Stimulated activated CD8-positive, alpha-beta memory T cell treated with anti-CD3 and anti-CD28 coated beads, Interleukin-15, amount 100 ng/mL, for 4 hours (primary cell): ENCODE results near the gene PHGDH.
"Not testable (repeated sequence)": the region's sequence is repeated elsewhere in the genome, so short reads cannot be mapped to it uniquely, and the experiment has no call there.

Experiments used
- DNase-seq, 2 donors: peaks; one replicate each; pipeline ENCODE4 v3.0.0-alpha.2; 2020; ENCODE audit warnings: low read depth in 2 of 2

PHGDH gene

GRCh38 chr1:119697598-119697997 lies 14.1 kb upstream of the PHGDH start:
- DNase-seq = no peak

- DNase-seq = no peak
Observed at GRCh38 chr1:119700326-119700725, 11.4 kb upstream of the PHGDH start.

GRCh38 chr1:119701659-119702058 lies 10.1 kb upstream of the PHGDH start:
- no peak for DNase-seq

GRCh38 chr1:119702384-119702783 lies 9.3 kb upstream of the PHGDH start:
- DNase-seq = no peak

GRCh38 chr1:119703666-119704450 lies 7.9 kb upstream of the PHGDH start:
- DNase-seq = no peak

GRCh38 chr1:119706599-119706998 lies 5.1 kb upstream of the PHGDH start:
- DNase-seq = not testable (repeated sequence)

- DNase-seq = not testable (repeated sequence)
Observed at GRCh38 chr1:119711356-119711803, 354 bp upstream of the PHGDH start.

- peak; percentile 26 to 31 for DNase-seq
Observed at GRCh38 chr1:119712342-119713038, 756 bp downstream of the PHGDH start.

- no peak for DNase-seq
Observed at GRCh38 chr1:119713039-119713748, 1.5 kb downstream of the PHGDH start.

- no peak for DNase-seq
Observed at GRCh38 chr1:119713749-119714456, 2.2 kb downstream of the PHGDH start.

- DNase-seq = no peak
Observed at GRCh38 chr1:119714583-119714982, 2.8 kb downstream of the PHGDH start.

GRCh38 chr1:119715542-119715941 lies 3.8 kb downstream of the PHGDH start:
- no peak for DNase-seq

- no peak for DNase-seq
Observed at GRCh38 chr1:119718409-119718808, 6.7 kb downstream of the PHGDH start.

GRCh38 chr1:119718972-119719371 lies 7.2 kb downstream of the PHGDH start:
- DNase-seq = no peak

- DNase-seq = no peak
Observed at GRCh38 chr1:119720866-119721440, 9.2 kb downstream of the PHGDH start.

- DNase-seq = no peak
Observed at GRCh38 chr1:119721896-119722295, 10.2 kb downstream of the PHGDH start.

- no peak for DNase-seq
Observed at GRCh38 chr1:119724611-119725218, 13.0 kb downstream of the PHGDH start.

GRCh38 chr1:119725626-119726025 lies 13.9 kb downstream of the PHGDH start:
- no peak for DNase-seq

GRCh38 chr1:119727991-119728390 lies 16.3 kb downstream of the PHGDH start:
- no peak for DNase-seq

GRCh38 chr1:119729044-119729443 lies 17.3 kb downstream of the PHGDH start:
- DNase-seq = no peak

- DNase-seq = no peak
Observed at GRCh38 chr1:119731060-119731459, 19.3 kb downstream of the PHGDH start.
